ENCODE measurements around the gene MRPL55.
A peak's percentile ranks its signal among the peaks of the same experiment; 100 is the strongest.

Gene MRPL55

DNA sequence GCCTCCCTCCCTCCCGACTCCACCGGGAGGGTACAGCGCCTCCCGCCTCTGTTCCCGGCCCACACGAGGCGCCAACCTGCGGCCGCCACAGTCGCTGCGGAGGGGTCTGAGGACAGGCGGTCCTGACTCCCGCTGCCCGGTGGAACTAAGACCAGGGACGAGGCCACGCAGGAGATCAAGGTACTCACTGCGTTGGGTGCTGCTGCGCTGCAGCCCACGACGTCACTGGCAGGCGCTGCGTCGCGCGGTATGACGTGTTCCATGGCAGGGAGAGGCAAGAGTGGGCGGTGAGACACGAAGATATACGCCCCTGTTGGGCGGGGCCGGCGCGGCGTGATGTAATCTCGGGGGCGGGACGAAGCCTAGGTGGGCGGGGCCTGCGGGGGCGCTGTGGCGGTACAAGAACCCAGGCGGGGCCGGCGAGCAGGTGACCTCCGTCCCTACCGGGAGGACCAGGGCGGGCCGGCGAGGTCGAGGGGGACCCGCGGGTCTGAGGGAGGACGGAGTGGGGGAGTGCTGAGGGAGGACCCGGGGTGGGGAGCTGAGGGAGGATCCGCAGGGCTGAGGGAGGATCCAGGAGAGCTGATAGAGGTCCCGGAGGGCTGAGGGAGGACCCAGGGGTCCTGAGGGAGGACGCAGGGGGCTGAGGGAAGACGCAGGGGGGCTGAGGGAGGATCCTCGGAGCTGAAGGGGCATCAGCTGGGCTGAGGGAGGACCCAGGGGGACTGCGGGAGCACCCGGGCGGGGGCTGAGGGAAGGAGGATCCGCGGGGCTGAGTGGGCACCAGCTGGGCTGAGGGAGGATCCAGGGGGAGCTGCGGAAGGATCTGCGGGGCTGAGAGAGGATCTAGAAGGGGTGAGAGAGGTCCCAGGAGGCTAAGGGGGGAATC lies at the start of gene MRPL55:
MRPL55 (minus strand) TSS at position 227 of the 889 bp plus-strand sequence. CDS start 1,039 bp downstream, outside the sequence.
- DNase-seq (ENCODE audit: extremely low read depth in 1 of 2, low read depth in 1 of 2), result peak; percentile 89 to 99

DNA sequence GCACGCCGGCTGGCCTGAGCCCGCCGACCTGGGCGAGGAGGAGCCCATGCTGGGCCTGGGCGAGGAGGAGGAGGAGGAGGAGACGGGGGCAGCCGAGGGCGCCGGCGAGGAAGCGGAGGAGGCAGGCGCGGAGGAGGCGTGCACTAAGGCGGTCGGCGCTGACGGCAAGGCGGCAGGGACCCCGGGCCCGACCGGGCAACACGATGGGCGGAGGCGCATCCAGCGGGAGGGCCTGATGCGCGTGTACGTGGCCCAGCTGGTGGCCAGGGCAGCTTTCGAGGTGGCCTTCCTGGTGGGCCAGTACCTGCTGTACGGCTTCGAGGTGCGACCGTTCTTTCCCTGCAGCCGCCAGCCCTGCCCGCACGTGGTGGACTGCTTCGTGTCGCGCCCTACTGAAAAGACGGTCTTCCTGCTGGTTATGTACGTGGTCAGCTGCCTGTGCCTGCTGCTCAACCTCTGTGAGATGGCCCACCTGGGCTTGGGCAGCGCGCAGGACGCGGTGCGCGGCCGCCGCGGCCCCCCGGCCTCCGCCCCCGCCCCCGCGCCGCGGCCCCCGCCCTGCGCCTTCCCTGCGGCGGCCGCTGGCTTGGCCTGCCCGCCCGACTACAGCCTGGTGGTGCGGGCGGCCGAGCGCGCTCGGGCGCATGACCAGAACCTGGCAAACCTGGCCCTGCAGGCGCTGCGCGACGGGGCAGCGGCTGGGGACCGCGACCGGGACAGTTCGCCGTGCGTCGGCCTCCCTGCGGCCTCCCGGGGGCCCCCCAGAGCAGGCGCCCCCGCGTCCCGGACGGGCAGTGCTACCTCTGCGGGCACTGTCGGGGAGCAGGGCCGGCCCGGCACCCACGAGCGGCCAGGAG lies 49.3 kb upstream of the MRPL55 start:
- no peak for DNase-seq (ENCODE audit: extremely low read depth in 1 of 2, low read depth in 1 of 2)

- no peak for DNase-seq (ENCODE audit: extremely low read depth in 1 of 2, low read depth in 1 of 2)
Observed at GRCh38 chr1:228157729-228158126, 48.6 kb upstream of the MRPL55 start.

DNA sequence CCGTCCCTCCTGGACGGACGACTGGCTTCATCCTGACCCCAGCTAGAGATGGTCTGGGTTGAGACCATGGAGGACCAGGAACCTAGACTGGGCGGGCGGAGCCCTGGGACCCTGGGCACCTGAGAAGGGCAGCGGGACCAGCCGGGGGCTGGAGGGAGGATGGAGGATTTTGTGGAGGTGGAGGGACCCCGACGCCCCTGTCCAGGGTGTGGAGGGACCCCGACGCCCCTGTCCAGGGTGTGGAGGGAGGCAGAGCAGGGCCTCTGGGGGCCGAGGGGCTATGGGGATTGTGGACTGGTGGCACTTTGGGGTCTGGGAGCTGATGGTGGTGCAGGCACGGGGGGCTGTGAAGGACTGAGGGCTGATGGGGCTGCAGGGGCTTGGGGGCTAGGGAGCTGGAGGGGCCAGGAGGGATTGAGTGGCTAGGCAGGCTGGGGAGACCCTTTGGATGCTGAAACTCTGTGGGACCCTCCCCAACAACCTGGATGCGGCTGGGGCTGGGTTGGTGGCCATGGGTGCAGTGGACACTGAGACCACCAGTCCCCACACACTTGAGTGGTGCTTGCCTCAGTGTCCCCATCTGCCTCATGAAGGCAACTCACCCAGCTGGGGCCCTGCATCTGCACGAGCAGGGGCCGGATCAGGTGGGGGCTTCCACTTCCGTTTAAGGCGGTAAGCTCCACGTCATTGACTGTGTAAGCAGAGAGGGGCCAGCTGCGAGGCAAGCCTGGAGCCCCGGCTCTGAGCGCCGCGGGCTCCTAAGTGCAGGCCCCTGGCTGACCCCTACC lies 48.0 kb upstream of the MRPL55 start:
- DNase-seq (ENCODE audit: extremely low read depth in 1 of 2, low read depth in 1 of 2), result no peak

GRCh38 chr1:228156515-228156881 lies 47.4 kb upstream of the MRPL55 start:
- DNase-seq (ENCODE audit: extremely low read depth in 1 of 2, low read depth in 1 of 2), result no peak

GRCh38 chr1:228155596-228156514 lies 46.8 kb upstream of the MRPL55 start:
- no peak for DNase-seq (ENCODE audit: extremely low read depth in 1 of 2, low read depth in 1 of 2)

DNA sequence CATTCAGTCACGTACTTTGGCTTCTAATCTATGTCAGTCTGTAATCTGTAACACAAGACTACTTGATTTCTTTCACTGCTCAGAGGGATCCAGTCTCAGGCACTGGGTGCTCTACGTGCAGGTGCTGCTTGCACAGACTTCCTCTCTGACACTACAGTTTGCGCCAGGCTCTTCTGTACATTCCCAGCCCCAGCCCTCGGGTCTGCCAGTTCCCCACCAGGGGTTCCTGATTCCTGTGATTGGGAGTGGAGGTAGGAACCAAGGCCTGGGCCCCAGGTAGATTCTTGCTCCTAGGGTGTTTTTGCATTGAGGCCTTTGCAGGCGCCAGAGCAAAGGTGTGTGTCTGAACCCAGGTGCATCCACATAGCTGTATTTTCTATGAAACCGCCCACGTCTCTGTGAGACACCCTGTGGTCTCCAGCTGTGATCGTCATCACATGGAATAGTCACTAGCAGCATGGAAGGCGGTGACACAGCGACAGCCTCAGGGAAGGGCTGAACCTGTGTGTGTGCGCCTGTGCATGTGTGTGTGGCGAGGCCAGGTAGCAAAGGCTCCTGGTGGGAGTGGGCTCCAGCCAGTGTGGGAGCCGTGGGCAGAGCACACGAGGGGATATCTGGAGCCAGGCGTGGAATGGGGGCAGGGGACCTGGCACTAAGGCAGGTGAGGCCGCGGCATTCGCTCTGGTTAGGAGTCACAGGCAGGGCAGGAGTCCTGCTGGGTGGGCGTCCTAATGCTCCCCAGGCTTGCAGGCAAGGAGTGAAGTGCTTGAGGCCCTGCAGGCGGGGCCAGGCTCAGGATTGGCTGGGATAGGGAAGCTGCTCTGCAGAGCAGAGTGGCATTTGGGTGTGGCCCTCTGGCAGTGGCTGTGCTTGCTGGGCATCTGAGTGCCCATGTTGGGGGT lies 45.8 kb upstream of the MRPL55 start:
- no peak for DNase-seq (ENCODE audit: extremely low read depth in 1 of 2, low read depth in 1 of 2)

- no peak for DNase-seq (ENCODE audit: extremely low read depth in 1 of 2, low read depth in 1 of 2)
Observed at GRCh38 chr1:228154021-228154669, 45.0 kb upstream of the MRPL55 start.

DNA sequence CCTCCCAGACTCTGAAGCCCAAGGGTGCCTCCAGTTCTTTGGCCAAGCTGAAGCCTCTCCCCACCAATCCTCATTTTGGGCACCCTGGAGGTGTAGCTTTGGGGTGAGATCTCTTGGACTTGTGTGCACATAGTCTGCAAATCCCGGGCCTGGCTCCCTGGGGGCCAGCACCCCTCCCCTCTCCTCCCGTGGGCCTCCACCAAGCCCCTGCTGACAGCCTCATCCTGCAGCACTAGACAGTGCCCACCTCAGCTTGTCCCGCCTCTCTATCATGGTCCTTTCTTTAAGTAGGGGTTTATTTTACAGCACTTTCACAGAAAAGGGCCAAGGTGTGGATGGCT lies 43.8 kb upstream of the MRPL55 start:
- DNase-seq (ENCODE audit: extremely low read depth in 1 of 2, low read depth in 1 of 2), result no peak

- no peak for DNase-seq (ENCODE audit: extremely low read depth in 1 of 2, low read depth in 1 of 2)
Observed at GRCh38 chr1:228152097-228152917, 43.2 kb upstream of the MRPL55 start.

DNA sequence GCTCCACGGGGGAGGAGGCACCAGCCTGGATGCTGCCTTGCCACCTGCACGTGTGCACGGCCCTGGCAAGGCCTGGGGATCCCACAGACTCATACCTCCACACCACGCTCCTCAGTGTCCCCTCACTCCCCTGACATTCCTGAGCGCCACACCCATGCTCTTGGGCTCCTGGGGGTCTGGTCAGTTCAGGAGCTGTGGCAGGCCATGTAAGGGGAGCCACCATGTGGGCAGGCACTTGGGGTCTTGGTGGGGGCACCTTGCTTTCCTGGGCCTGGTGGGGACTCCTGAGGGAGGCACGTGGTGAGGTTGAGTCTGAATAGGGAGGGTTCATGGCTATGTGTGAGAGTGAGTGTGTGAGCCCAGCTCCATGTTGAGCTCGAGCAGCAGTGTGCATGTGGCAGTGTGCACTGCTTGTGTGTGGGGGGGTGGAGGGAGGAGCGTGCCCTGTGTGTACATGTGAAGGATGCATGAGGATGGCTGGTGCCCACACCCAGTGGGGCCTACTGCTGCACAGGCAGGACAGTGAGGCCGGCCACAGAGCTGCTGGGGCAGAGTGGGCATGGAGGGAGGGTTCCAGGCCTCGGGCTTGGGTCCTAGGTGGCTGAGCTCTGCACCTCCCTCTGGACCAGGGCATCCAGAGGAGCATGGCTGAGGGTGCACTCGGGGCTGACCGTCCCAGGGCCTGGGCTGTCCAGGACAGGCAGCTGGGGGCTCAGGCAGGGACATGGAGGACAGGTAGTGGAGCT lies 42.3 kb upstream of the MRPL55 start:
- no peak for DNase-seq (ENCODE audit: extremely low read depth in 1 of 2, low read depth in 1 of 2)

DNA sequence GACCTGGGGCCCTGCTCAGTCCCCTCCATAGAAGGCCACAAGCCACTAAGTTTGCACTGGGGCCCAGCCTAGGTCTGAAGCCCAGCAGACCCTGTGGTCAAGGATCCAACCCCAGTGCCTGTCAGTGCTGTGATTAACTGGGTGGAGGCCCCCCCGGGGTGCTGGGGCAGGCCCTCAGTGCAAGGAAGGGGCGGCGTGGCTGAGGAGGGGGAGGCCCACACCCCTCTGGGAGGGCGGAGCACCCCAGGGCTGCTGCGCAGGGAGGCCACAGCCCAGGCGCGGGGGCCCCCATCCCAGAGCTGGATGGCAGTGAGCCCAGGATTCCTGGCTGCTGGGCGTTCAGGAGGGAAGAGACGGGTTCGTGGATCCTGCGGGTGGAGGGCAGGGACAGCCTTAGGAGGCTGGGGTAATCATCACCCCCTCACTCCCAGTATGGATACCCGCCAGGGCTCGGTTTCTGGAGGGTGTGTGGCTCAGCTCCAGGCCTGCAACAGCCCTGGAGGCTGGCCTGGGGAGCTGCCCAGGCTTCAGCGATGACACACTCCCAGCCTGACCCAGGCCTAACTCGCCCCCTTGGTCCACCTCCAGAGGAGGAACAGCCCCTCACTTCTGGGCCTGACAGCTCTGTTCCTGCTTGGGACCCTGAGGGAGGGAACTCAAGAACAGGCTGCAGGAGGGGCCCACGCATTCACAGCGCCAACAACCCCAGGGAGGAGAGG lies 41.5 kb upstream of the MRPL55 start:
- no peak for DNase-seq (ENCODE audit: extremely low read depth in 1 of 2, low read depth in 1 of 2)

DNA sequence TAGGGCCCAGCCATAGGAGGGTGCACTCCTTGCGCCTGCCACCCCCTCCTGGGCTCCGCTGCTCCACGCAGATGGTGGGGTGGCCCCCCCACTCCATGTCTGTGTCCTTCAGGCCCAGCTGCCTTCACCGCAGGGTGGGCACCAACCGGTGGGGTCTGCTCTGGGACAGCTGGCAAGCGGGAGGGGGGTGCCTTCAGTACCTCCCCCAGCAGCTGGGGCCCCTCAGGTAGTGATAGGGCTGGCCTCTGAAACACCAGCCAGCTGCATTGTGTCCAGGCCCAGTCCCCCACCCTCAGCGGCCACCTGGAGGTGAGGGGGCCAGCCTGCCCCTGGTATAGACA lies 41.0 kb upstream of the MRPL55 start:
- DNase-seq (ENCODE audit: extremely low read depth in 1 of 2, low read depth in 1 of 2), result no peak

DNA sequence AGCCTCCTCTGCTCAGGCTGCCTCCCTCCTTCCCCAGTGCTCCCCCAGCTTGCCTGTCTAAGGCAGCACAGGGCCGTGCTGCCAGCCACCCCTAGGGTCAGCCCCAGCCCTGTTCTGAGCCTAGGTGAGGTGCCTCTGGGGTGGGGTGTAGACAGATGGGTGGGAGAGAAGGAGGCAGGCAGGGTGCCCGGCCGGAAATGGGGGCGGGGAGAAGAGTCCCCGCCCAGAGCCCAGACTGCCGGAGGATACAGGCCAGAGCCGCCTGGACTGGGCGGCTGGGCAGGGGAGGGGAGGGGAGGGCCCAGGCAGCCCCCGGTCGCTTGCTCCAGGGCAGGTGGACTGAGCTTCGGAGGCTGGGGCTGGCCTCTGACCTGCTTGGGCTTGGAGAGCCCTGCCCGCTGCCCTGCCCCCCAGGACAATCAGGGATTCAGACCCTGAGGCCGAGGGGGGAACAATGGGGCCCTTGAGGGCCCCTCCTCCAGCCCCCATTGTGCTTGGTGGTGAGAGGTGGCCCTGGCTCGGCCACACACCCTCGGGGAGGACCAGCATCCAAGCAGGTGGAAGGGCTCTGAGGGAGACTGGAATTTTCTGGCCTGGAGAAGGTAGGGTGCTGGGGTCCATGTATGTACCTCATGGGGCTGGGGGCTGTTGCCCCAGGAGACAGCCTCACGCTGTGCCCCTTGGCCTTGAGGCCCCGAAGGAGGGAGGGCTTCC lies 40.5 kb upstream of the MRPL55 start, which contains the start of gene GJC2:
GJC2 (plus strand) TSS at position 525 of the 714 bp plus-strand sequence. CDS start 7,829 bp downstream, outside the sequence.
- DNase-seq (ENCODE audit: extremely low read depth in 1 of 2, low read depth in 1 of 2), result no peak

DNA sequence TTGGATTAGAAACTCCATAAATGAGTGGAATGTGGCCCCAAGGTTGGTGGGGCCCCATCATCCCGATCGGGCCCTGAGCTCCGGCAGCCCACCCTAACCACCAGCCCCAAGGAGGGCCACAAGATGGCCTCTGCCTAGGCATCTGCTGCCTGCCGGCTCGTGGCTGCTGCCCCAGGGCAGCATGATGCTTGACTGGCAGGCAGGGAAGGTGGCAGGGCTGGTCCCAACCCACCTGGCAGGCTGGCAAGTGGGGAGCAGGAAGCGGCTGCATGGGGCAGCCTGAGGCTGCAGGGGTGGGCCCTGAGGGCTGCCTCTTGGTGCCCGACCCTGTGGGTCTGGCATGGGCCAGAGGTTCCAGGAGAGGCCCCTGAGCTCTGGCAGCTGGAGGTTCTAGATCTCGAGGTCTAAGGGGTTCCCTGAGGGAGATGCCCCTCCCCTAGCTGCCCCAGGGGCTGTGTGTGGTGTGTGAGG lies 39.9 kb upstream of the MRPL55 start:
- no peak for DNase-seq (ENCODE audit: extremely low read depth in 1 of 2, low read depth in 1 of 2)
